DMS53 treated with DMSO at 0.1 percent for 48 hours (cell line): ENCODE data around the gene LYZL2.
A peak's percentile ranks its signal among the peaks of the same experiment; 100 is the strongest.
"Not testable (repeated sequence)": the region's sequence is repeated elsewhere in the genome, so short reads cannot be mapped to it uniquely, and the experiment has no call there.

Experiments used
- DNase-seq: peaks from one replicate; lab custom pipeline; 2025; ENCODE audit not compliant: unreplicated experiment; lab: John Stamatoyannopoulos, UW

The LYZL2 gene

DNA sequence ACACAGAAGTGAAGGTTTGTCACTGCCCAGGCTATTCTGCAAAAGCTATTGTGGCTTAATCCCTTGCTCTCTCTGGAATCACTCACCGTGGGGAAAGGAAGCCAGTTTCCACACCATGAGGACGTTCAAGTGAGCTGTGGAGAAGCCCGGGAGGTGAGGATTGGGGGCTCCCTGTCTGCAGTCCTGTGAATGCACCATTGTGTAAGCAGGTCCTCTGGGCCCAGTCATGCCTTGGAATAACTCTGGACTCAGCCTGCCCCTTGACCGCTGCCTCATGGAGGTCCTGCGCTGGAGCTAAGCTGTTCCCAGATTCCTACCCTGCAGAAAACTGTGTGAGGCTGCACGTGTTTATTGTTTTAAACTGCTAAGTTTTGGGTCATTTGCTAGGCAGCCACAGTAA is 33.5 kb downstream of the LYZL2 start:
- no peak for DNase-seq

GRCh38 chr10:30594077-30594476 is 35.5 kb downstream of the LYZL2 start:
- DNase-seq = no peak

DNA sequence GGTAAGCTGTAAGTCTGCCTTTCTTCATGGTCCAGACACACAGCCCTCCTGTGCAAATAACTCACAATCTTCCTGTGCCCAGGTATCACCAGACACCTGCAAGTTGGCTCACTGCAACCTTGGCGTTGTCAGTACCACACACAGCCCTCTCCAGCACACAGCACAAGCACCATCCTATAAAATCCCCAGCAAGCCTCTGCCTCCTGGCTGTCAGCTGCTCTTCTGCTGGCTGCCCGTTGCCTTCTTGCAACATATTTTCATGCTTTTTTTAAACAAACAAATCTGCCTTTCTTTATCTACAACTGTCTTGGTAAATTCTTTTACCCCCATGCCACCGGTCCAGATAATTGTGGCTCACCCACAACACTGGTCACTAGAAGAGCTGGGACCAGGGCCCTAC is 36.8 kb downstream of the LYZL2 start:
- DNase-seq = not testable (repeated sequence)

- DNase-seq = peak; percentile 56
Measured at GRCh38 chr10:30591249-30591670, 38.3 kb downstream of the LYZL2 start.

- no peak for DNase-seq
Measured at GRCh38 chr10:30589441-30589840, 40.1 kb downstream of the LYZL2 start.

DNA sequence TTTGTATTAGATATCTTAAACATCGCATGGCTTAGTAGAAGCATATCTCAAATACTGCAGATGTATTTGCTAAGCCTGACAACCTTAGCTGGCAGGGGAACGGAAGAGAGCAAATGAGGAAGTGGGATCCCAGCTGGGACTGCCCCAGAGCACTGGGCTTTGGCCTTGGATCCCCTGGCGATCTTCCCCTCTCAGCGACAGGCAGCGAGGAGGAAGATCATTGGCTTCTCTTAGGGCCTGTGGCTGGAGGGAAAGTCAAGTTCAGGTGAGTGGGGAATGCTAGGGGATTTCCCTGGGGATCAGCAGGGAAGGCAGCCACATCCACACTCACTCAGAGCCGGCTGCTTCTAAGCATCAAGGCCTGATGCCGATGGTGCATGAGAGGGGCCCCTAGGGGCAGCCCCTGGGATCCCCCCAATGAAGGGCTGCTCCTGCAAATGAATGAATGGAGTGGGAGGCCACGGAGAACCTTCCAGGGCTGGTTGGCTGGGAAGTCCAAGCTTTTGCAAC is 42.0 kb downstream of the LYZL2 start:
- DNase-seq = no peak

GRCh38 chr10:30586828-30587227 is 42.7 kb downstream of the LYZL2 start:
- no peak for DNase-seq

DNA sequence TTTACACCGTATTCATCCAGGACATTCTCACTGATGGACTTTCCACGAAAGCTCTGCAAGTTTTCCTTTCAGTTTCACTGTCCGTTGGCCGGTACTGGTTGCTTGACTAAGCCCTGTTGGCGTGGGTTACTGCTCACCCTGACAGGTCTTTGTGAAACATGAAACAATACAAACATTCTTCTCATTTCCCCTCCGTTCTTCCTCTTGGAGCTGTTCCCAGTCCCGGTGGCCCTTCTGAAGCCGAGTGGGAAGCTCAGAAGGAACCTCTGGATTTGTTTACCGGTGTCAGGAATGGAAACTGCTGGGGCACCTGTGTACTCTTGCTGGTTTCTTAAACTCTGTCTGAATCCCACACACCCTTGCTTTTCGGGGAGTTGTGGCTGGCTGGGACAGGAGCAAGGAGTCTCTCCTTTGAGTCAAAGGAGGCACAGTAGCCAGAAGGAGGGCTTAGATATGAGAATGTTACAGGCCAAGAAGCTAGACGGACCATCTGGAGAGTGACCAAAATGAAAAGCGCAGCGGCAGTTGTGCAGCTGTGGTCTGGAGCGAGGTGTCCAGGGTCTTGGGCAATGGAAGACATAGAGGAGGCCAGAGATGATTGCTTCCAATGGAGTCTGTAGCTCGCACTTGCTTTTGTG is 45.7 kb downstream of the LYZL2 start:
- peak; percentile 91 for DNase-seq

DNA sequence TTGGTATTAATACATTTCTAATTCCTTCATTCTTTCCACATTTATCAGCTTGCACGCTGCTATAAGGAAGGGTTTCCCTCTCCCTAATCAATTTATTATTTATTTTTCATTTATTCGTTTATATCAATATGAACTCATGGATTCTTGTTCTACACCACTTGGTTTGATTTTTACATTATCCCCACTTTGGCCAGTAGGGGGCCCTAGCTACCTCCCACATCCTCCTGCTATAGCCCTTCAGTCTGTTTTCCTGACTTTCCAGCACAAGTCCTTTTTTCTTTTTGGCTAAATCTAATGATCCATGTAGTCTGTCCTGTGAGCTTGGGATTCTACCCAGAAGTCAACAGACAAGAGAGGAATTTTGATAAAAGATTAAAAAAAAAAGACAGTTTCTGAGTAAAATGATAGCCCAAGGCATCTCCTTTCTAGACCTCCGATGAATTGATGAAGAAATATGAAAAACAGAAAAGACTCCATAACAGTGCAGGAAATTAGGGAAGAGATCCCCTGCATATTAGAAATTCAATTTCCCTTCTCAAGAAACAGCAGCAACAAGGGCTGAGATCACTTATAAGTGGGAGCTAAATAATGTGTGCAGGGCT is 47.7 kb downstream of the LYZL2 start:
- DNase-seq = peak; percentile 41

DNA sequence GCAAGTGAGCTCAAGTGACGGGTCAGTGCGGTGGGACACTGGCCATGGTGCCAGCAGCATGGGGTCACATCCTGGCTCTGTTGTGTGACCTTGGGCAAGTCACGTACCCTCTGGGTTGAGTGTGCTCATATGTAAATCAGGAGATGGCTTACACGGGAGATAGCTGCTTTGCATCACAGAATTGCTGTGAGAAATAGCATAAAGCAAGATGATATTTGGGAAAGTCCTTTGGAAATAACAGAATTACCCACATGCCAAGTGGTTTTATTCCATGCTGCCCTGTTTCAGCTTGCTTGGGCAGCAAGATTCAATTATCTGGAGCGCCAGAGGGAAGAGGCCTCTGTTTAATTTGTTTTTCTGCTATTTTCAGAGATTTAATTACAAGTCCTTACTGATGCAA is 48.9 kb downstream of the LYZL2 start:
- no peak for DNase-seq

DNA sequence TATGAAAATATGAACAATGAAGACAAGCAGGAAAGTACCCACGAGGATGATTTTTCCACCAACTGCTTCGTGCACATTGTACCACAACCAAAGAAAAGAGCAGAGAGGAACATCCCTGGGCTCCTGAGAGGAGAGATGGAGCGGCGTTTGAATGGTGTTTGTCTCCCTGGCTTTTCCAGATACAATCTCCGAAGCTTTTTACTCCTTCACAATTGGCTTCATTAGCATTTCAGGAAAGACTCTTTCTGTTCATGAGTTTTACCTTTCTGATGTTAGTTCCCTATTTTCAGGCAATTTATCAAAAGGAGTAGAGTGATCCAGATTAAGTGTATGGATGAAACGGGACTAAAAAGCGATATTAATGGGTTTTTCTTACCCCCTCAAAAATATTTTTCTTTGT is 49.3 kb downstream of the LYZL2 start:
- no peak for DNase-seq

DNA sequence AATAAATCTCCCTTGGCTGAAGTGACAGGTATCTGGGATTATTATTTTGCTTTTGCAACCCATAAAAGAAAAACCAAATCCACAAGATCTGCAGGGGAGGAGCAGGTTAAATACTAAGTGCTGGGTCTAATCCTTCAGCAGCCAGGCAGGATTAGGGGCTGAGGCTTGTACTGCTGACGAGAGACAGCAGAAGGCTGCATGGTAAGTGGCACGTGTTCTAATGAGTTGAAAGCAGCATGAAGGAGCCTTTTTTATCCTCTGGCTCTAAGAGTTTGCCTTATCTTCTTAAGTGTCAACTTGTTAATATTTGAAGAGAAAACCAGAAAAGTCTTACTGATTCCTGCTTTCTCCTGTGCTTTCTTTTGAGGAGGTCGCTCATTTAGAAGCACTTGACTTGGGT is 50.0 kb downstream of the LYZL2 start:
- no peak for DNase-seq

DNA sequence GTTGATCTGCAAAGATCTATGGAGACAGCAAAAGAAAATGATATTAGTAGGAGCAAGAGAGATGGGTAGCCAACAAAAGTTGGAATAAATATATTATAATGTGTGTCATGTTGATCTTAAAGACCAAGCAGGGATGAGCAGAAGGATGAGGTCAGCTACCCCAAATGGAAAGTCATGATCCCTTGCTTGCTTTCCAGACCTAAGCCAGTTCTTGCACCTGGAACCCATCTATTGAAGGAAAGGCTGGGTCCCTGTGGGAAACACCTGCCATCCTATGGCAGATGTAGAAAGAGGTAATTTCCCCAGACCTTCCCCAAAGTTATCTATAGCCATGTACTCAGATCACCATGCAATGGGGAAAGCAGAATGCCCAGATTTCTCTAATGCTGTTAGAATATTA is 52.5 kb downstream of the LYZL2 start:
- DNase-seq = no peak

GRCh38 chr10:30576641-30577040 is 52.9 kb downstream of the LYZL2 start:
- no peak for DNase-seq

GRCh38 chr10:30574432-30574796 is 55.1 kb downstream of the LYZL2 start:
- no peak for DNase-seq

GRCh38 chr10:30573721-30574431 is 55.7 kb downstream of the LYZL2 start:
- DNase-seq = no peak

- no peak for DNase-seq
Measured at GRCh38 chr10:30565449-30565848, 64.1 kb downstream of the LYZL2 start.

DNA sequence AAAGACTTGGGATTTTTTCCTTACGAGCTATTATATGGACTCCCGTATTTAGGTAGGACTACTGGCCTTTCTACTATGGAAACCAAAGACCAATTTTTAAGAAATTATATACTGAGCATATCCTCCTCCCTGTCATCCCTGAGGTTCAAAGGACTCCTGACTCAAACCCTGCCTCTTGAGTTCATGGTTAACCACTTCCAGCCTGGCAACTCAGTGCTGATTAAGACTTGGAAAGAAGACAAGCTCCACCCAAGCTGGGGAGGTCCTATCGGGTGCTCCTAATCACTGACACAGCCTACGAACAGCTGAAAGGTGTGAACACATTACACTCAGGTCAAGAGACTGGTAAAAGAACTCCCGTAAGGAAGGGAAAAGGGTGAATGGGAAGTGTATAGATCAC is 66.8 kb downstream of the LYZL2 start:
- DNase-seq = no peak
